Measurements from ENCODE around the gene CHD8.
"Not testable (repeated sequence)": the region's sequence is repeated elsewhere in the genome, so short reads cannot be mapped to it uniquely, and the experiment has no call there.

Gene CHD8

GRCh38 chr14:21436567-21437062, 19.3 kb downstream of the CHD8 start:
- DNase-seq, result peak; percentile 1

GRCh38 chr14:21431126-21431525, 24.8 kb downstream of the CHD8 start:
- DNase-seq, result no peak

GRCh38 chr14:21428930-21429329, 27.0 kb downstream of the CHD8 start:
- no peak for DNase-seq

- no peak for DNase-seq
Measured at GRCh38 chr14:21426692-21427091, 29.2 kb downstream of the CHD8 start.

DNA sequence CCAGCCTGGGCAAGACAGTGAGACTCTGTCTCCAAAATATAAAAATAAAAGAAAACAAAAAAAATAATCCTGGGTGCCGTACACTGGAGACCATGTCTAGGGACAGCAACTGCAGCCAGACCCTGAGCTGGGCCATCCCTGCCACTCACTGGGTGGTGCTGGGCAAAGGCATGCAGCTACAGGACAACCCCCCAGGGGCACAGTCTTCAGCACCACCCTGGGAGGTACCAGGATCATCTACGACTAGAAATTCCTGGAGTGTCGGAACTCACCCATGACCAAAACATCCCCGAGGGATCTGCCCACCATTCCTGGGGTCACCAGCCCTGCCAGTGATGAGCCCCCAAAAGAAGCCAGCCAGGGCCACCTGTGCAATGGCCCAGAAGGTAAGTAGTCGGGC, 36.4 kb downstream of the CHD8 start:
- DNase-seq, result no peak

DNA sequence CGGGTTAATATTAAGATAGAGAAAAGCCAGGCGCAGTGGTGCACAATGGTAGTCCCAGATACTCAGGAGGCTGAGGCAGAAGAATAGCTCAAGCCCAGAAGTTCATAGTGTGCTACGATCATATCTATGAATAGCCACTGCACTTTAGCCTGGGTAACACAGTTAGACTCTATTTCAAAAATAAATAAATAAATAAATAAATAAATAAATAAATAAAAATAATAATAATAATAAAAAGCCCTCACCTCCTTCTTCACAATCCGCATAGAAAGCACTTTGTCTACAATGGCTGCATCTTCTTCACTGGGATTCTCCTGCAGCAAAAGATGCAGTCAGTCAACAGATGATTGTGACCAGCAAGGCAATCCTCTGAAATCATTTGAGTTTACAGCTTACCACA, 40.6 kb downstream of the CHD8 start:
- no peak for DNase-seq

- no peak for DNase-seq
Measured at GRCh38 chr14:21414137-21414631, 41.7 kb downstream of the CHD8 start.

- peak; percentile 30 for DNase-seq
Measured at GRCh38 chr14:21408147-21408546, 47.8 kb downstream of the CHD8 start.

GRCh38 chr14:21406213-21406612, 49.7 kb downstream of the CHD8 start:
- DNase-seq, result no peak

DNA sequence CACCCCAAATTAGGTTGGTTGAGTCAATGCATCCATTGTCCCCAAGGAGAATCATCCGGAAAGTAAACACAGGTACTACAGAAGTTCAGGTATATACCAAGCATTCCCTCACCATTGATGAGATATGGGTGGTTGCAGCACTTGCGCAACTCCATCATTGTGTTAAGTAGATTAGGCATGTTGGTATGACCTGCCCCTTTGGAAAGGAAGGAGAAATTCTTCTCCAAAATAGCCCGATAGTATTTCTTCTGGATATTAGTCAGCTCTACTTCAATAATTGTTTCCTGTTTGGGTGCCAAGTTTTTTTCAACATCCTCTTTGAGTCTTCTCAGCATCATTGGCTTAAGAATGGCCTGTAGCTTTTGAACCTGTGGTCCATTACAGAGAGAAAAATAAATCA, 50.8 kb downstream of the CHD8 start:
- no peak for DNase-seq

DNA sequence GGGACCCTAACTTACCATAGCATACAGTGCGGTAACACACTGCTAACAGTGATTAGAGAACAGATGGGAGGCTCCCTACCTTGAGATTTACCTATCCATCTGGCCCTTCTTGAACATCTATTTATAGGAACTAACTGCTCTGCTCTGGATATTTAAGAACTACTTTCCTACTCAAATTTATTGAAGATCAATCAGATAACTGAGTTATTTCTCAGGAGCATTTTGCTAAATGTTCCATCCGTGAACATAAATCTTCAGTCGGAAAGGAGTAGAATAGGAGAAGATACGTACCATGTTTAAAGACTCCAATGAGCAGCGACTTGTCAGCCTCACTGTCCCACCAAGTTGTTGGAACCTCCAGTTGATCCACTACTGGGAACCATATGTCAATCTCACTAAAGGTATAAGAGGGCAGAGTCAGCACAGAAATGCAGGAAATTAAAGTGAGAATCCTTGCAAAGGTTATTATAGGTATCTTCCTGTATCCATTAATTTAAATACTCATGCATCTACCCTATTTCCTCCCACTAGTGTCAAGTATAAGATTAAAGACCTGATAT, 56.5 kb downstream of the CHD8 start:
- no peak for DNase-seq

- no peak for DNase-seq
Measured at GRCh38 chr14:21398901-21399300, 57.0 kb downstream of the CHD8 start.

- no peak for DNase-seq
Measured at GRCh38 chr14:21395450-21395849, 60.5 kb downstream of the CHD8 start.

GRCh38 chr14:21385188-21385904, 70.6 kb downstream of the CHD8 start:
- DNase-seq, result no peak

- no peak for DNase-seq
Measured at GRCh38 chr14:21384494-21384851, 71.5 kb downstream of the CHD8 start.

- DNase-seq, result peak; percentile 97
Measured at GRCh38 chr14:21383848-21384493, 72.0 kb downstream of the CHD8 start, which contains the start of gene SUPT16H. SUPT16H (minus strand) TSS chr14:21384019; CDS start chr14:21383927, 92 bp downstream.

DNA sequence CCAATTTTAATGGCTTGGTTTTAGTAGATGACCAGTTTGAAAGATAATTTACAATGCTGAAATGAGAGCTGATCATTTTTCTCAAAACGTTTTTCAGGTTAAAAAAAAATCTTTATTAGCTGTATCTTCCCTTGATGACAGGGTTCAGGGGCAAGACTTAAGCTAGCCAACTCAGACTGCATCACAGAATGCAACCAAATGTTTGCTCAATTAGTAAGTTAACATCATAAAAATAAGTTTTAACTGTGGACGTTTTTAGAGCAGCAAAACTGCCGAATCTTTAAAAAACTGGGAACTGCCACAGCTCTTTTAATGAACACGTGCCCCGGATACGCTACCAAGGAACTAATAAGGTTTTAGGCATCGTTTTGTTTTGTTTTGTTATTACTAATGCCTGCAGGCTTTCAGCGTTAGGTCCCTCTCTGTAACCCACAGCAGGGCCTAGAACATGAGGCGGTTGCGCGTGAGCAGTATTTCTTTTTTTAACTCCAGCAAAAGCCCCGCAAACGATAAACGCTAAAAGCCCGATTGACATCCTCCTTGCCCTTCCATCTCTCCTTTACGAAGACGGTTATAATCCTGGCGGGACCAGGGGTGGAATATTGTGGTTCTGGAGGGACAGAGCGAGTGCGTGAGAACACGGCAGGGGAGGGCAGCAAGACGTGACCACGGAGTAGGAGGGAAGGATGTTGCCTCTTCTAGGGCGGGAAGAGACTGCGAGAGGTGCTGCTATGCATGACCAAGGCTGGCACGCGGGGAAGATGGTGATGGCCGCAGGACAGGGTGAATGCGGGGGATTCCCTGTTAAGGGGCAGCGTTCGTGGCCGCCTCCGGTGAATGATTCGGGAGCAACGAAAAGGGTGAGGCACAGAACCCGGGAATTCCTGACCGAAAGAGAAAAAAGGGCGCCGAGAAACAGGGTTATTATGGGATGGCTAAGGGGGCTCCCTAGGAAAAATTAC, 72.8 kb downstream of the CHD8 start:
- DNase-seq, result peak; percentile 51

GRCh38 chr14:21382095-21382494, 73.8 kb downstream of the CHD8 start:
- no peak for DNase-seq

GRCh38 chr14:21379338-21379737, 76.6 kb downstream of the CHD8 start:
- DNase-seq, result no peak

DNA sequence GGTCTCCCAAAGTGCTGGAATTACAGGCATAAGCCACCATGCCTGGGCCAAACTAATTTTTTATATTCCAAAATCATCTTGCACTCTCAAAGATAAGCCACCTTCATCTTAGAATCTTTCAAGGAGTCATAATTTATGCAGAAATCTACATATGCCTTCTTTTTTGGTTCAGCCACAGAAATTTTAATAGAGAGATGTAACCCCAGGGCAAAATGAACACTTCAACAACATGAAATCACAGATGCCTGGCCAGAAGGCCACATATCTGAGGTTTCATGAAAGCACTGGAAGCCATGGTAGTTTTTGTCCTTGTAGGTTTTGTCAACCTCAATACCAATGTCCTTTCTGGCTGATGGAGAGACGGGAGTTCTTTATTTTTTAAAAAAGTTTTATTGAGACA, 81.9 kb downstream of the CHD8 start:
- no peak for DNase-seq

GRCh38 chr14:21372814-21373213, 83.1 kb downstream of the CHD8 start:
- DNase-seq, result not testable (repeated sequence)

DNA sequence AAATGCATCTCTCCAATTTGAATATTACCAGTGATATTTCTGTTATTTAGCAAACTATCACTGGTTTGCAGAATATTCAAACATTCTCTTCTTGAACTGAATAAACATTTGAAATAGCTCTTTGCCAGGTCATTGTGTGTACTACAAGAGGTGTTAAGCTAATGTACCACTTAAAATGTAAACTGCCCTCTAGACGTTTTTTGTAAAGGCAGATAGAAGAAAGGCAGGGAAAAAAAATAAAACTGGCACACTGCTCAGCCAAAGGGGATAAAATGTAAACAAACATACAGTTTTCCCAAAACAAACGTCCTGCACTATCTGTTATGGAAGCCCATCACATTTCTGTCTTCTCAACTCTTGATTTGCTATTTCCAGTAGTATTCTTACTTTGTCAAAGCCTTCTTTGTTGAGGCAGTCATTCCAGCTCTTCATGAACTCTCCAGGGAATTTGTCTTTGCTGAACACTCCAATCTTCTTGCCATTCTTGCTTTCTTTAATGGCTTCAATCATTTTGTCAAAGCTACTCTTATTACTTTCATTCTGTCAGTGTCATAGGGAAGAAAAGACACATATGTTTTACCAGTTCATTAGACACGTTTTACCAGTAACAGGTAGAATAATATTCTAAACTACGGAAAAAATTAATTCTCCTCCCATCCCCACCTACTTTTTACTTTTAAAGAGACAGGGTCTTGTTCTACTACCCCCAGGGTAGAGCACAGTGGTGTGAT, 85.8 kb downstream of the CHD8 start:
- DNase-seq, result no peak

All from fibroblast of skin of abdomen (primary cell).